ENCODE measurements around the gene TSC22D1.

The TSC22D1 gene

GRCh38 chr13:44400736-44401135 lies 175.4 kb downstream of the TSC22D1 start:
- no peak for DNase-seq

GRCh38 chr13:44399074-44399473 lies 177.1 kb downstream of the TSC22D1 start:
- DNase-seq = peak; percentile 15 to 55

DNA sequence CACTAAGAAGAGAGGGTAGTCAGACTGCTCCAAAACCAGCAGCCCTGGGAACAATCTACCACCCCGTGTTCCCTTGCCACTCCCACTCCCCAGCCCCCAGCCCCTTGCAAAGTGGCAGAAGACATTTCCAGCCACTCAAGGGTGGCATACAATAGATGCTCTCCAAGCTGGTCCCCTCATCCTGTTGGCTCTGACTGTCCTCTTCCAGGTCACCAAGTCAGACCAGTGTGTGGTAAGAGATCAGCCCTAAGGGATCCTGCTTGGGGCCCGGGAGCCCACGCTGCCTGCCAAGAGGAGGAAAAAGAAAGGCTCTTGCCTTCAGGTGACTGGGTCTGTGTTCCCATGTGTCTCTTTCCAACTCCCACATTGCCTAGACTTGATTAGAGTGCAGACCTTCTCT lies 177.5 kb downstream of the TSC22D1 start:
- no peak for DNase-seq

GRCh38 chr13:44397766-44398223 lies 178.3 kb downstream of the TSC22D1 start:
- no peak for DNase-seq

- DNase-seq = no peak
Measured at GRCh38 chr13:44396701-44397580, 179.2 kb downstream of the TSC22D1 start.

DNA sequence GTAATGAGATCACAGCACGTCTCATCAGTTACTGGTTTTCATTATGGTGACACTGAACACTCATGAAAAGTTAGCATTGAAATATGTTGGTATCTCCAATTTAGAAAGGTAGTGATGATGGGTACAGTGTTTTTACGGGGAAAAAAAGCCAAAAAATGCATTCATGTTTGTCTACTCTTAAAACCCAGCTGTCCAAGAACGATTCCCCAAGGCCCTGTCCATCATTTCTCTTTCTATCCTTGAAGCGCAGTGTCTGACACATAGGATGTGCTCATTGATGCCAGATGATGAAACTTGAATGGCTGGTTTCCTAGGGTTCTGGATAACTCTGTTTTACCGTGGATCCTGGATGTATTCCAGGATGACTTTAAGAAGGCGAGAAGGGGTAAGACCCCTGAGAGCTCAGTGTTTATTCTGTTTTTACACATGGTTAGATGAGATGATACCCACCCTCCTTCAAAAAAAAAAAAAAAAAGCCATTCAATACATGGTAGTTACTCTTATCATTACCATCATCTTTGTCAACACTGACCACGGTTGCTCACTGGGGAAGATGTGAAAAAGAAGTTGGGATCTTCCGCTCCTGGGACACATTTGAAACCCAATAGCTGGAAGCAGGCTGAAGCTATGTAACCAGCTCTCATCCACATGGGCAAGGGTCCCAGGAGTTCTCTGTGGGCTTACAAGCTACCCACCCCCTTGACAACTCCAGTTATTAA lies 180.0 kb downstream of the TSC22D1 start:
- DNase-seq = no peak

GRCh38 chr13:44394658-44395057 lies 181.5 kb downstream of the TSC22D1 start:
- no peak for DNase-seq

DNA sequence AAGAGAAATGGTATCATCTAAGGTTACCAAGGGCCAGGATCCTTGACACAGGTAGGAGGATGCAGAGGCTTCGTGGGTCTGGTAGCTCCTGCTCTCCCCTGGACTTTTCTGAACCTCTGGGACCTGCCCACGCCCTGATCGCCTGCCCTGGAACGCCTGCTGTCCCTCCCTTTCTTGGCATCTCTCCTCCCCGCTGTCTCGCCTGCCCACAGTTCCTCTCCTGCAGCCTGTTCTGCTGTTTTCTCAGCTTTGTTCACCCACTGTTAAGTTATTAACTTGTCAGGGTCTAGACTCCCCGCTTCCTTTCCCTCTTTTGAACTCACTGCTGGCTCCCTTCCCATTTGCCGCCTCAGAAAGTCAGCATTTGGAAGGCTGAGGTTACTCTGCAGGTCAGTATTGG lies 182.7 kb downstream of the TSC22D1 start:
- no peak for DNase-seq

GRCh38 chr13:44389876-44390275 lies 186.3 kb downstream of the TSC22D1 start:
- DNase-seq = no peak

DNA sequence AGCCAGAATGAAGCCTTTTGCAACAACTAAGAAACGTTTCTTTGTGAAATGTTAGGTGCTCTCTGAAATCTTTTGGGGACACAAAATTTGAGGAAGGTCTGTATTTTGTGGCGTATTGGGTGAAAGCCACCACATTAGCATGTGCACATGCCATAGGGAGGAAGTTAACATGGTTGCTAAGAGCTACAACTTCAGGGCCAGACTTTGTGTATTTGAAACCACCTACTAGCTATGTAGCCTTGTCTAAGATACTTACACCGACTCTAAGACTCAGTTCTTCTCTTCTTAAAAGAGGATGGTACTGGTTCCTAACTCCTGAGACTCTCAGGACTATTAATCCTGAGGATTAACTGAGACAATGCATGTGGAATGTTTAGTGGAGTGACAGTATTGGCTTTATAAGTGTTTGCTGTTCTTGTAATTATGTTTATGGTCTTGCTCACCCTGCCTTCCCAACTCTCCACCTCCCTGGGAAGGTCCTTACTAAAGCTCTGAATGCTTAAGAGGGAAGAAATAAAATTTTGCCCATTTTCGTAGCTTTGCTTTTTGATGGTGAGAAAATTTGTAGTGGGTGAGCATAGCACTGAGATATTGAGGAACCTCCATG lies 187.0 kb downstream of the TSC22D1 start:
- DNase-seq = no peak

GRCh38 chr13:44388427-44389059 lies 187.6 kb downstream of the TSC22D1 start:
- DNase-seq = no peak

- DNase-seq = no peak
Measured at GRCh38 chr13:44386913-44387556, 189.1 kb downstream of the TSC22D1 start.

DNA sequence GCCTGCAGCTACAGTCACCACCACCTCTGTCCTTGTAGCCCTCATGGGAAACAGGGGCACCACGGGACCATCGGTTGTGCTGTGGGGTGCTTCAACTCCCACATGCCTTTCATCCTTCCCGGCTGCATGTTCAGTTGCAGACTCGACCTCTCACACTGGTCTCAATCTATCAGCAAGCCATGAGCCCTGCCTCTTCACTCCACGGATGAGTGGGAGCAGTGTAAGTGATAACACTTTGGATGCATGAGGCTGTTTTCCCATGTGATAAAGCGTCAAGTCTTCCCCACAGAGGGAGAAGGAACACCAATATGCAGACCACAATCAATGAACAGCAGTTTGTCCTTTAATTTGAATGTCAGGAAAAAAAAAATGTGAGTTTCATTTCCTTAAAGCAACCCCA lies 190.3 kb downstream of the TSC22D1 start:
- DNase-seq = no peak

DNA sequence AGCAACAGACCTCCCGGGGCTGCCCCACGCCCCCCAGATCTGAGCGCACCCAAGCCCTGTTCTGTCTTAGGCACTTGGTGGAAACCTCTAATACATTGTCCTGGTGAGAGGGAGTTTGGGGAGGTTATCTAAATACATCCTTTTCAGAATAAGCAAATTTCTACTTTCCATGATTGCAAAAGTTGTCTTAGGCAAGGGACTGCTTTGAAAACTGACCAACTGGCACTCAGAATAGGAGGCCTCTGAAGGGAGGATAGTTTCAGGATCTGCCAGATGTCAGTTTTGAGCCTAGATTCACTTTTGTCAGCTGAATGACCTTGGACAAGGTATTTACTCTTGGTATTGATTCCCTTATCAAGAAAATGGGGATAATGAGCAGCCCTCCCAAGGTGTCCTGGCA lies 190.7 kb downstream of the TSC22D1 start:
- no peak for DNase-seq

DNA sequence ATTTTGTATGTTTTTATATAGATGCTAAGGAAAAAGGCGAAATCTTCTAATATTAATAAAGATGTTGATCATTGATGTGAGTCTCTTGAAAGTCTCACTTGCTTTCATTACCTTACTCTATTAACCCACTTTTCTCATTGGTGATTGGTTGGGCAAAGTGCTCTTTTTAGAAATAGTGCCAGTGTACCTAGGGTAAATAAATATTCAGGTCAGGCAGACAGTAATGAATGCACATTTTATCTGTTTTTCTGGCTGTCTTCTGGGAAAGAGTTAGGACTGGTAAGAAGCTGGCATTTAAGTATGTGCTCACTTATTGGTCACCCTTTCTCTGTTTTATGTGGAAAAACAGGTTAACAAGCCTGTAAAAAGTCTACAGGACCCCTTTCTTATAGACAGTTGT lies 191.4 kb downstream of the TSC22D1 start:
- no peak for DNase-seq

- no peak for DNase-seq
Measured at GRCh38 chr13:44383945-44384344, 192.2 kb downstream of the TSC22D1 start.

DNA sequence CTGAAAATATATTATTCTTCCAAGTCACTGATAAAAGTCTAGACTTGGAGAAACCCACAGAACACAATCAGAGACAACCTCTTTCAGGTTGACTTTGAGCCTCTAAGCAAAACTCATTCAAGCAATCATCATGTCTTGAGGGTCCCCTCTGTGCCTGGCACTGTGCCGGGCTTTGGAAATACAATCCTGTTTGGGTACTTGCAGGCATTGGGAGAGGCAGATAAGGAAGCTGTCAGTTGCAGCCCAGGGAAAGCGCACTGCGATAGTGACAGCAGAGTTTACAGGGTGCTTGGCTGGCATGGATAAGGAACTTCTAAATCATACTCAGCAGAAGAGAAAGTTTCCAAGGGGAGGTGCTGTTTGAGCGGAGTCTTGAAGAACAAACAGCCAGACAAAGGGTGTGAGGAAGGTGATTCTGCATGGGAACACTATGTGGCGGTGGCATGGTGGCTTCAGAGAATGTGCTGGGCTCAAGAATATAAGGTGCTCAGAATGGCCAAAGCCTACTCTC lies 193.4 kb downstream of the TSC22D1 start:
- no peak for DNase-seq

Data from NCI-H187 (cell line).